H1 (cell line): ENCODE results near the gene ZNF214.

Source experiments
- BCL11A ChIP-seq, 2 experiments: IDR thresholded peaks; one replicate each; pipeline ENCODE4 v1.6.1; 2011; ENCODE audit warnings: low read depth in 2 of 2, low read length in 2 of 2, mild to moderate bottlenecking in 2 of 2
- E2F6 ChIP-seq: IDR thresholded peaks from 2 replicates; pipeline ENCODE4 v1.6.1; 2012; ENCODE audit warnings: inconsistent platforms
- EGR1 ChIP-seq: IDR thresholded peaks from 2 replicates; pipeline ENCODE4 v1.6.1; 2011; ENCODE audit warnings: low read depth, low read length, borderline replicate concordance
- GTF2F1 ChIP-seq: IDR thresholded peaks from 2 replicates; pipeline ENCODE4 v1.6.1; 2012; ENCODE audit warnings: low read depth, low read length, improper control_type of control experiment, borderline replicate concordance
- POLR2AphosphoS5 ChIP-seq: IDR thresholded peaks from 2 replicates; pipeline ENCODE4 v1.6.1; 2011; ENCODE audit warnings: low read depth, low read length
- SP2 ChIP-seq: IDR thresholded peaks from 2 replicates; pipeline ENCODE4 v1.6.1; 2012; ENCODE audit warnings: mild to moderate bottlenecking, low read length, inconsistent platforms
- TEAD4 ChIP-seq: IDR thresholded peaks from 2 replicates; pipeline ENCODE4 v1.6.1; 2012; ENCODE audit warnings: low read depth, low read length, inconsistent platforms, mixed read lengths
- ZNF274 ChIP-seq: IDR thresholded peaks from 2 replicates; pipeline ENCODE4 v1.7.0; 2012; ENCODE audit warnings: low read length, borderline replicate concordance; ENCODE audit errors: extremely low read depth
- TF ChIP-seq, protein P1 (sequence below), 3 experiments: IDR thresholded peaks; 1 replicate in 2 of 3; 2 replicates in 1 of 3; pipeline versions ENCODE4 v1.5.1 to v1.6.1; 2011; ENCODE audit warnings: low read length in 3 of 3, mild to moderate bottlenecking in 3 of 3, inconsistent platforms in 2 of 3, low read depth in 1 of 3, moderate library complexity in 1 of 3; ENCODE audit not compliant: insufficient read depth in 1 of 3; ENCODE audit errors: control extremely low read depth in 1 of 3

DNA sequence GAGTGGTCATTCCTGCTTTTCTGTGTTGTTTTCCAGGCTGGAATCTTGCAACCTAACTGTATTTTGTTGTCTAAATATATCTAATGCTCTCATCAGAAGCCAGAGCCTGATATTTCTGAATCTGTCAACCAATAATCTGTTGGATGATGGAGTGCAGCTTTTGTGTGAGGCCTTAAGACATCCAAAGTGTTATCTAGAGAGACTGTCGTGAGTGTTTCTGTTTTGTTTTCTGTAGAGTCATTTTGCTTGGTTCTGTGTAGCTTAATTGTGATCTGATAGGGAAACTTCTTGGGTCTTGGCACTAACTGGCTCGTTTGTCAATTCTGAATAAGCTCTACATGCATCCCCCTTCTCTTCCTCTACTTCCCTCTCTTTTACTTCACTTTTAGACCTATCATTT is 37.5 kb upstream of the ZNF214 start:
- TF ChIP-seq, protein P1, sequence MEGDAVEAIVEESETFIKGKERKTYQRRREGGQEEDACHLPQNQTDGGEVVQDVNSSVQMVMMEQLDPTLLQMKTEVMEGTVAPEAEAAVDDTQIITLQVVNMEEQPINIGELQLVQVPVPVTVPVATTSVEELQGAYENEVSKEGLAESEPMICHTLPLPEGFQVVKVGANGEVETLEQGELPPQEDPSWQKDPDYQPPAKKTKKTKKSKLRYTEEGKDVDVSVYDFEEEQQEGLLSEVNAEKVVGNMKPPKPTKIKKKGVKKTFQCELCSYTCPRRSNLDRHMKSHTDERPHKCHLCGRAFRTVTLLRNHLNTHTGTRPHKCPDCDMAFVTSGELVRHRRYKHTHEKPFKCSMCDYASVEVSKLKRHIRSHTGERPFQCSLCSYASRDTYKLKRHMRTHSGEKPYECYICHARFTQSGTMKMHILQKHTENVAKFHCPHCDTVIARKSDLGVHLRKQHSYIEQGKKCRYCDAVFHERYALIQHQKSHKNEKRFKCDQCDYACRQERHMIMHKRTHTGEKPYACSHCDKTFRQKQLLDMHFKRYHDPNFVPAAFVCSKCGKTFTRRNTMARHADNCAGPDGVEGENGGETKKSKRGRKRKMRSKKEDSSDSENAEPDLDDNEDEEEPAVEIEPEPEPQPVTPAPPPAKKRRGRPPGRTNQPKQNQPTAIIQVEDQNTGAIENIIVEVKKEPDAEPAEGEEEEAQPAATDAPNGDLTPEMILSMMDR (IDR thresholded peaks at IDR 0.05; ENCODE audit: control extremely low read depth in 1 of 3, insufficient read depth in 1 of 3, low read depth in 1 of 3, low read length in 3 of 3): no peak
- no peak for TF ChIP-seq E2F6
- TF ChIP-seq ZNF274: no peak
- TF ChIP-seq SP2: no peak
- TF ChIP-seq TEAD4: no peak
- TF ChIP-seq POLR2AphosphoS5: no peak
- TF ChIP-seq EGR1: no peak
- TF ChIP-seq BCL11A (IDR thresholded peaks at IDR 0.05; ENCODE audit: low read depth in 2 of 2, low read length in 2 of 2): no peak
- TF ChIP-seq GTF2F1: no peak
